Gastroesophageal sphincter (tissue), 4 donors: ENCODE data around the gene CCDC187. TPM values are rescaled to one million over a fixed set of nuclear protein-coding genes. Genes with fewer than 3 reads are reported as not detected.

Source experiments
- ATAC-seq: fragments of 150-250 bp; one replicate; pipeline ENCODE4 v1.9.1; 2016; ENCODE audit warnings: mild to moderate bottlenecking, moderate library complexity
- H3K27ac ChIP-seq, 4 donors: fragments of 200-600 bp; sonication (generic) in 3 of 4; 1 replicate in 3 of 4; 2 replicates in 1 of 4; pipeline ENCODE4 v1.5.1; 2016 to 2019
- H3K27me3 ChIP-seq: fragments of 200-600 bp; sonication (generic); one replicate; pipeline ENCODE4 v1.5.1; 2019
- H3K36me3 ChIP-seq, 2 donors: fragments of 200-600 bp; sonication (generic); one replicate each; pipeline ENCODE4 v1.5.1; 2019; ENCODE audit warnings: control low read depth in 1 of 2
- H3K4me1 ChIP-seq, 3 donors: fragments of 200-600 bp; sonication (generic); 1 replicate in 2 of 3; 2 replicates in 1 of 3; pipeline ENCODE4 v1.5.1; 2016 to 2019; ENCODE audit warnings: control low read depth in 2 of 3
- H3K4me3 ChIP-seq, 2 donors: fragments of 200-600 bp; sonication (generic); one replicate each; pipeline ENCODE4 v1.5.1; 2019; ENCODE audit warnings: mild to moderate bottlenecking in 1 of 2, moderate library complexity in 1 of 2
- H3K9me3 ChIP-seq, 3 donors: fragments of 200-600 bp; sonication (generic); one replicate each; pipeline ENCODE4 v1.5.1; 2017 to 2019; ENCODE audit warnings: control low read depth in 2 of 3
- EP300 ChIP-seq: sonication (generic); formaldehyde crosslinking; IDR thresholded peaks from one replicate; pipeline ENCODE4 v1.6.1; 2017; ENCODE audit warnings: antibody characterized with exemption, mild to moderate bottlenecking
- POLR2A ChIP-seq, 2 donors: fragments of 450-650 bp; IDR thresholded peaks; one replicate each; pipeline ENCODE4 v1.6.1; 2017; ENCODE audit warnings: antibody characterized with exemption in 2 of 2, mild to moderate bottlenecking in 2 of 2, moderate library complexity in 1 of 2
- POLR2AphosphoS5 ChIP-seq: sonication (generic); formaldehyde crosslinking; IDR thresholded peaks from one replicate; pipeline ENCODE4 v1.6.1; 2017; ENCODE audit warnings: antibody characterized with exemption
- WGBS, 2 donors: methylation state at CpG; one replicate each; pipeline ENCODE4 v1.1.5; 2018; ENCODE audit warnings: low coverage in 1 of 2; 5-methylcytosine and 5-hydroxymethylcytosine counted together
- total RNA-seq, 4 donors: library from RNA; depleted of rRNA; stranded (reverse); fragments of >200 nt; gene quantifications; one replicate each; pipeline ENCODE4 v1.1.0, GENCODE V29; 2016
- TF ChIP-seq, protein P1 (sequence below), 4 experiments: fragments of 200-600 bp in 2 of 4; fragments of 450-650 bp in 2 of 4; sonication (generic) in 1 of 4; IDR thresholded peaks; one replicate each; pipeline ENCODE4 v1.5.1; 2017 to 2019; ENCODE audit warnings: antibody characterized with exemption in 4 of 4, mild to moderate bottlenecking in 2 of 4, moderate library complexity in 2 of 4

CCDC187 gene
- total RNA-seq, 4 donors from 2014 or later = not detected

DNA sequence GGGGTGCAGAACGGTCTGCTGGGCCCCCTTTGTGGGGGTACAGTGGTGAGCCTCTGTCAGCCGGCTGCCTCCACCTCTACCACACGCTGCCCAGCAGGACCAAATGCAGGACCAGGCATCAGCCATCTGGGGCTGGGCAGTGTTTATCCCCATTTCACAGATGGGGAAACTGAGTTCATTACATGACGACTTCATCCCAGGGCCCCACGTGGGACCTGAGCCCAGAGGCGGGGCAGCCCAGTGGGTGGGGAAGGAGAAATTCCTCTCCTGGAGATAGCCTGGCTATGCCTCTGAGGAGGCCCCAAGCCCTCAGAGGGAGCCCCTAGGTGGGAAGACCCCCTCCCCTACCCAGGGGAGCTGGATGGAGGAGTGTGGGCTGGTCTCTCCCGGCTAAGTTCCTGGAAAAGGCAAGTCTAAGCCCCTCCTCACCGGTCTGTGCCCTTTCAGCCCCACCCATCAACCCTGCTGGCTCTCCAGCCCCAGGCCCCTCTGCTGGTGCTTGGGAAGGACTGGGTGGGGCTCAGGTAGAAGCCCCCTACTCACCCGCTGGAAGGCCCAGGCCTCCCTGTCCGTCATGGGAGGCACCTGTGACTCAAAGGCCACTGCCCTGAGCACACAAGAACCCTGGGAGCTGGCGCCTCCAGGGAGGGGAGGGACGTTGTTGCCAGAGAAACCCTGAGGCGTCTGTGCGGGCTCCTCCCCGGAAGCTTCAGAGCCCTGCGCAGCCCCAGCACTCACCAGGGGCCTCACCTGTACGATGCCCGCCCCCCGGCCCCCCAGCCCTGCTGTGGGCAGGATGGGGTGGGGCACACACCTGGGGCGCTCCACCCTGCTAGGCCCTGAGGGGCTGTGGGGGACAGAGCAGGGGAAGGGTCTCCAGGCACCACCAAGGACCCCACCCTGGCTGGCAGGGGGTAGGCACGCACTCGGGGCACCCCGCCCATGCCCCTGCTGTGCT lies 7.4 kb upstream of the CCDC187 start:
- TF ChIP-seq, protein P1, sequence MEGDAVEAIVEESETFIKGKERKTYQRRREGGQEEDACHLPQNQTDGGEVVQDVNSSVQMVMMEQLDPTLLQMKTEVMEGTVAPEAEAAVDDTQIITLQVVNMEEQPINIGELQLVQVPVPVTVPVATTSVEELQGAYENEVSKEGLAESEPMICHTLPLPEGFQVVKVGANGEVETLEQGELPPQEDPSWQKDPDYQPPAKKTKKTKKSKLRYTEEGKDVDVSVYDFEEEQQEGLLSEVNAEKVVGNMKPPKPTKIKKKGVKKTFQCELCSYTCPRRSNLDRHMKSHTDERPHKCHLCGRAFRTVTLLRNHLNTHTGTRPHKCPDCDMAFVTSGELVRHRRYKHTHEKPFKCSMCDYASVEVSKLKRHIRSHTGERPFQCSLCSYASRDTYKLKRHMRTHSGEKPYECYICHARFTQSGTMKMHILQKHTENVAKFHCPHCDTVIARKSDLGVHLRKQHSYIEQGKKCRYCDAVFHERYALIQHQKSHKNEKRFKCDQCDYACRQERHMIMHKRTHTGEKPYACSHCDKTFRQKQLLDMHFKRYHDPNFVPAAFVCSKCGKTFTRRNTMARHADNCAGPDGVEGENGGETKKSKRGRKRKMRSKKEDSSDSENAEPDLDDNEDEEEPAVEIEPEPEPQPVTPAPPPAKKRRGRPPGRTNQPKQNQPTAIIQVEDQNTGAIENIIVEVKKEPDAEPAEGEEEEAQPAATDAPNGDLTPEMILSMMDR (IDR thresholded peaks at IDR 0.05) = no peak
- TF ChIP-seq EP300 (no peak), POLR2A (IDR thresholded peaks at IDR 0.05) (no peak), POLR2AphosphoS5 (no peak)
- Histone ChIP-seq H3K27me3 (peaks cover 60% of the 10 kb centered on the region), H3K9me3 (peaks cover 0 to 8% (median 0%) of the 10 kb centered on the region in 3 donors), H3K4me3 (no peak overlapping the region), H3K4me1 (no peaks in the 10 kb centered on the region), H3K27ac (no peak overlapping the region), H3K36me3 (no peaks in the 10 kb centered on the region)
- no peak for ATAC-seq
- WGBS, 2 donors = no CpG with 5 or more reads among the region's 23 CpGs

DNA sequence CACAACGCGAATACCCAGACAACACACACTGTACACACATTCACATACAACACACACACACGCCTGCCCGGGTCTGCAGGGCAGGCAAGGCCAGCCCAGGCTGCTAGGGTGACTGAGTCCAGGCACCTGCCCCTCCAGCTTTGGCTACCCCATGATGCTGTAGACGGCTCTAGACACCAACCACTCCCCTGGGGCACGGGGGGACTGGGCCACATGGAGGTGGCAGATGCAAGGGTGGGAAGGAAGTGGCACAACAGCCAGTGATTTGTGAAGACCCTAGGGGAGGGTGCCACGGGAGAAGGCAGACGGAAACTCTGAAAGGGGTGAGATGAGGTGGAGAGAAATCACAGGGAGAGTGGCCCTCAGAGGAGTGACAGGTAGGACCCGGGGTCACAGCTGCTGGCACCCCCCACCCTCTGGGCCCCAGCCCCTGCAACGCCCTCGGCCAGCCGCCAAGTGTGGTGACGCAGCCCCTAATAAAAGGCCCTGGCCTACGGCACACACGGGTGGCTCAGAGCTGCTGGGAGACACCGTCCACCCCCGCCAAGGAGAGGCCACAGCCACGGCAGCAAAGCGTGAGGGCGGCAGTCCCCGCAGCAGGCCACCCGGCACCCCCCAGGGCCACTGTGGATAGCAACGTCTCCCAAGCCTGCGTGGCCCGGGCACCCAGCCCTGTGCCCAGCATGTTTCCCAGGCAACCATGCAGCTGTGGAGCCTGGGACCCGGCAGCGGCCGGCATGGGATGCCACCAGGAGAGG lies 6.6 kb upstream of the CCDC187 start:
- no peaks in the 10 kb centered on the region for H3K36me3 ChIP-seq
- H3K4me1 ChIP-seq = no peaks in the 10 kb centered on the region
- WGBS, 2 donors = 54% methylated on average over 6 of the region's 28 CpGs; no CpG with 5 or more reads in 1 of the 2 donors
- H3K27me3 ChIP-seq = peaks cover 65% of the 10 kb centered on the region
- H3K4me3 ChIP-seq = no peak overlapping the region
- no peak for ATAC-seq
- peaks cover 0 to 8% (median 0%) of the 10 kb centered on the region in 3 donors for H3K9me3 ChIP-seq
- TF ChIP-seq EP300 (no peak), POLR2AphosphoS5 (no peak)
- H3K27ac ChIP-seq = no peak overlapping the region

DNA sequence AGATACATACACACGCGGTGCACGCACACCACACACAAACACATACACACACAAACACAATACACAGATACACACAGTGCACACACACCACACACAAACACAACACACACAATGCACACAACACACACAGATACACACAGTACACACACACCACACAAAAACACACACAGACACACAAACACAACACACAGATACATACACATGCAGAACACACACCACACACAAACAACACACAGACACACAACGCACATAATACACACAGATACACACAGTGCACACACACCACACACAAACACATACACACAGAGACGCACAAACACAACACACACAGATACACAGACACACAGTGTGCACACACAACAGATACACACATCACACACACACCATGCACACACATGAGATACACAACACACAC lies 5.9 kb upstream of the CCDC187 start:
- Histone ChIP-seq H3K9me3 (peaks cover 0 to 3% (median 0%) of the 10 kb centered on the region in 3 donors), H3K27me3 (peaks cover 71% of the 10 kb centered on the region), H3K4me3 (no peak overlapping the region), H3K4me1 (no peaks in the 10 kb centered on the region), H3K36me3 (no peaks in the 10 kb centered on the region), H3K27ac (no peak overlapping the region)
- ATAC-seq = no peak
- WGBS, 2 donors = 87 to 100% methylated on average over 2 to 4 of the region's 5 CpGs
- TF ChIP-seq, protein P1 (IDR thresholded peaks at IDR 0.05) = no peak
- no peak for TF ChIP-seq POLR2A (IDR thresholded peaks at IDR 0.05)
- no peak for TF ChIP-seq EP300
- TF ChIP-seq POLR2AphosphoS5 = no peak

DNA sequence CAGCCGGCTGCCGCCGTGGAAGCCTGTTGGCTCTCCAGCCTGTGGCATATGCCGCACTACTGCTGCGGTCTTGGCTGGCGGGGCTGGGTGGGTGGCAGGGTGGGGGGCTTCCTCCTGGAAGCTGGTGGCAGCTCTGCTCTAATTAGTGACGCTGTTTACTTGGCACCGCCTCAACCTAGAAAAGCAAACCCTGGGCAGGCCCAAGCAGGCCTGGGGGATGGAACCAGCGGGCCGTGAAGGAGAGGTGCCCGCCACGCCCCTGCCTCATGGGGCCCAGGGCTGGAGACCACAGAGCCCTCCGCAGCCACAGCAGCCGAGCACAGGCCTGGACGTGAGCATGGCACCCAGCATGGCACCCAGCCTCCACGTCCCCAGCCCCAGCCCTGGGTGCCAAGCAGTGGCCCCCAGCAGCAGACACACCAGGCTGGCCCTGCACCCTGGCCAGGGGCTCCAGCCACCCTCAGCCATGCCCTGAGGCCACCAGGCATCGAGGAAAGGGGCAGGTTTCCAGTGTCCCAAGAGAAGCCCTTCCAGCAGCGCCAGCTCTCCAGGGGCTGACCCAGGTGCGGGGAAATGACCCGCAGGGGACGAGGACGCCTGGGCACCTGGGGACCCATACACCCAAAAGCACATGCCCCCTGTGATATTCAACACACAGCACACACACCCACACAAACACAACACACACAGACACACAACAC lies 5.4 kb upstream of the CCDC187 start:
- no peak overlapping the region for H3K27ac ChIP-seq
- no peak for ATAC-seq
- 80% methylated on average over 1 of the region's 22 CpGs; no CpG with 5 or more reads in 1 of the 2 donors for WGBS, 2 donors
- no peak overlapping the region for H3K4me3 ChIP-seq
- TF ChIP-seq, protein P1 (IDR thresholded peaks at IDR 0.05) = no peak
- TF ChIP-seq POLR2A (IDR thresholded peaks at IDR 0.05) (no peak), EP300 (no peak), POLR2AphosphoS5 (no peak)
- no peaks in the 10 kb centered on the region for H3K9me3 ChIP-seq
- H3K4me1 ChIP-seq = no peaks in the 10 kb centered on the region
- no peaks in the 10 kb centered on the region for H3K36me3 ChIP-seq
- peaks cover 77% of the 10 kb centered on the region for H3K27me3 ChIP-seq

DNA sequence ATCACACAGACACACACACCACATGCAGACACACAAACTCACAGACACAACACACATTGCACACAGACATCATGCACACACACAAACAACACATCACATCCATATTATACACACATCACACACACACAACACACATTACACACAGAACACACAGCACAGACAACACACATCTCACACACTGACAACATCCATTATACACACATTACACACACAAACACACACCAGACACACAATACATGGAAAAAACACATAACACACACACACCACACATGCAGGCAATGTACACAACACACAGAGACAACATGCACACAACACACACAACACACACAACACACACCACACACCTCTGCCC lies 4.8 kb upstream of the CCDC187 start:
- no peaks in the 10 kb centered on the region for H3K36me3 ChIP-seq
- no peak for ATAC-seq
- H3K4me1 ChIP-seq = no peaks in the 10 kb centered on the region
- H3K27me3 ChIP-seq = peaks cover 83% of the 10 kb centered on the region
- no peak overlapping the region for H3K27ac ChIP-seq
- TF ChIP-seq POLR2AphosphoS5 (no peak), EP300 (no peak), POLR2A (IDR thresholded peaks at IDR 0.05) (no peak)
- TF ChIP-seq, protein P1 (IDR thresholded peaks at IDR 0.05) = no peak
- H3K9me3 ChIP-seq = no peaks in the 10 kb centered on the region
- H3K4me3 ChIP-seq = no peak overlapping the region
